Daoy (cell line): ENCODE measurements around the gene FGF1. TPM values are rescaled to one million over a fixed set of nuclear protein-coding genes. Genes with fewer than 3 reads are reported as not detected.

Experiments
- DNase-seq: peaks from one replicate; pipeline ENCODE4 v3.0.0-alpha.2; 2015; ENCODE audit warnings: low read depth
- total RNA-seq: library from RNA; depleted of rRNA; stranded (reverse); fragments of >200 nt; shearing (Covaris generic); gene quantifications from 2 replicates; pipeline ENCODE4 v1.2.3, GENCODE V29; 2014; rRNA removed

The FGF1 gene
- total RNA-seq, 1 experiment from 2014 or later = 0.63 TPM

- DNase-seq = no peak
Measured at GRCh38 chr5:142544071-142544753, 141.7 kb downstream of the FGF1 start.

- no peak for DNase-seq
Measured at GRCh38 chr5:142542906-142543305, 143.0 kb downstream of the FGF1 start.

Other genes with a start within 250 kb of the FGF1 start
- 5.8 and 7.7 TPM in 2 replicates for gene ARHGAP26, start 84.3 kb upstream of the FGF1 start, total RNA-seq